ENCODE measurements around the gene AKT1S1.
A peak's percentile ranks its signal among the peaks of the same experiment; 100 is the strongest.

AKT1S1 gene

GRCh38 chr19:49866933-49867782 lies 10.0 kb downstream of the AKT1S1 start, which contains the start of gene PNKP:
TSS of gene PNKP (minus strand) at chr19:49867576. CDS start at chr19:49867204, 372 bp downstream.
- DNase-seq (ENCODE audit: low read depth): peak; percentile 86

GRCh38 chr19:49864890-49865289 lies 12.3 kb downstream of the AKT1S1 start:
- DNase-seq (ENCODE audit: low read depth): no peak

DNA sequence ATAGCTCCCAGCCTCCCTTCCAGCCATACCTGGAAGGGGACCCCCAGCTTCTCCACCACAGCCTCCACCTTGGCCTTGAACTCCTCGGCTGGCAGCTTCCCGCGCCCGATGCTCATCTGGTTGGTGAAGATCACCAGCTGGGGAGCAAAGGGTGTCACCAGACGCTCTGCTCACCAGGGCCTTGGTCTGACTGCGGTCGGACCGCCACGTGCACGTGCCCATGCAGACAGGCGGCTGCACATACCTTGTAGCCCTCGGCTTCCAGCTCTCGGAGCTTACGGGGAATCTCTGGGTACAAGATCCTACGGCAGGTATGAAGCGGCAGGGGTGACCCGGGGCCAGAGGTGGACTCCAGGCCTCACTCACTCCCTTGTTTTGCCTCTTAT lies 13.2 kb downstream of the AKT1S1 start:
- DNase-seq (ENCODE audit: low read depth): no peak

- no peak for DNase-seq (ENCODE audit: low read depth)
Observed at GRCh38 chr19:49863254-49863934, 13.8 kb downstream of the AKT1S1 start.

- DNase-seq (ENCODE audit: low read depth): no peak
Observed at GRCh38 chr19:49862391-49863253, 14.5 kb downstream of the AKT1S1 start.

DNA sequence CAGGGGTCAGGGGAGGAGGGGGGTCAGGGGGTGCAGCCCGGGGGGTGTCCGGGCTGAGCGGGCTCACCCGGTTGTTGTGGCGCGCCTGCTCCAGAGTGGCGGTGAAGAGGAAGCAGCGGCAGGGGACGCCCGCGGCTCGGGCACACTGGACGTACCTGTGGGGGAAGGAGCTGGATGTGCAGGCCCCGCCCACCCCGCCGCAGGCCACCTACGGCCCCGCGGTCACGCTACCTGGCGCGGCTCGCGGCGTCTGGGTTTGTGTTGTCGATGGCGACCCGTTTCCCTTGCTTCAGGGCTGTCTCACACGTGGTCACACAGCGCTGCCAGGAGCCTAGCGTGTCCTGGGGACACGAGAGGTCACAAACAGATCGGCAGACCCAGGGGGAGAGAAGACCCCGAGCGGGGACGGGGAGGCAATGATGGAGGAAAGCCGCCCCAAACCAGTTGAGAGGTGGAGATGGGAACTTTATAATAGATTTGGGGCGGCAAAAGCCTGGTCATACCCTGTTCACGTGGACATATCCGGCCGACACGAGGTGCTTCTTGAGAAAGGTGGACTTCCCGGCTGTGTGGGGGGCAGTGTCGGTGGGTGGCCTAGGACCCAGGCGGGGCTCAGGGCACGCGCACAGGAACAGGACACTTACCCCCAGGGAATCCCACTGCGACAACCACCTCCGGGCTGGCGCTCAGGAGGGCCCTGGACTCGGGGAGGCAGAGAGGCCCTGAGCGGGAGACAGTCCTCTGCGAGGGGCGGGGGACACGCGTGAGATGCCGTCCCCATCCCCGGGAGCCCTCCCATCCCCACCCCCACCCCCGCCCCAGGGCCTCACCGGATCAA lies 15.4 kb downstream of the AKT1S1 start:
- DNase-seq (ENCODE audit: low read depth): no peak

DNA sequence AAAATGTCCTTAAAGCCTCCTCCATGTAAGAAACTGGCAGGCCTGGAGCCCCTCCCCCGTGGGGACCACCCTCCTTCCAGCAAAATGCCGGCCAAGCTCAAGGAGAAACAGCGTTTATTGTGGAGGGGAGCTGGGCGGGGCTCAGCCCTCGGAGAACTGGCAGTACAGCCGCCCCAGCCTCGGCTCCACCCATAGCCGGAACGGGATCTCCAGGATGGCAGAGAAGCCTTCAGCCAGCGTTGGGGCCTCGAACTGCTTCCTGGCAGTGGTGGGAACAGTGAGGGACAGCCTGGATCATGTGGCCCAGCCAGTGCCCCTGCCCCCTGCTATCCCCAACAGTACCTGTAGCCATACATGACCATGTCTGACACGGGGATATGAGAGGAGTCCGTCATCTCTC lies 16.0 kb downstream of the AKT1S1 start:
- no peak for DNase-seq (ENCODE audit: low read depth)

DNA sequence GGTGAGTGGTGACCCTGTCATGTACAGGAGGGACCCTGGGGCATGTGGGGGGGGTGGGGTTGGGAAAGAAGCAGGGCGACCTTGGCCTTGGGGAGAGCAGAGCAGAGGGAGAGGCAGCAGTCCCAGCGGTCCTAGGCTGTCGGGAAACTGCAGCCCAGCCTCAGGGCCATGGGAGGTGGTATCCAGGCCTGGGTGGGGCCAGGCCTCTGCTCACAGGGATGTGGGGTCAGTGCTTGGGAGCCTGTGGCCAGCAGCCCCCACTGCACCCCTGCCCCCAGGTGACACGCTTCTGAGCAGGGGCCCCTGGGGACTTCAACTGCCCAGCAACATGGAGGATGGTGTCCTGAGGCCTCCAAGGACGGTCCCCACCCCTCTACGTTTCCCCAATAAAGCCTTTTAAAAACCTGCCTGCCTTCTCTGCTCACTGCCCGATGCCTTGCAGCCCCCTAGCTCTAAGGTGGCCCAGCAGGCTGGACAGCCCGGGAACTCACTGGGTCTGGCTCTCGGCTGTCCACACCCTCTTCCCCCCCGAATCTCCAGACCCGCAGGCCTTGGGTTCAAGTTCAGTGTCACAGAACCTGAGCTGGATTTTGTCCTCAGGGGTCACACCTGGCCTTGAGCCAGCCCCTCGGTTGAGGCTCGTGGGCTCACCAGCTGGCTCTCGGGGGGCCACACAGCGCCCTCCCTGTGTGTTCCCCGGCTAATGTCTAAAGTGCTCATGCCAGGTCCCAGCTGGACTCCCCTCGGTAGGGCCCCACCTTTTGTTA lies 16.6 kb downstream of the AKT1S1 start:
- DNase-seq (ENCODE audit: low read depth): no peak

DNA sequence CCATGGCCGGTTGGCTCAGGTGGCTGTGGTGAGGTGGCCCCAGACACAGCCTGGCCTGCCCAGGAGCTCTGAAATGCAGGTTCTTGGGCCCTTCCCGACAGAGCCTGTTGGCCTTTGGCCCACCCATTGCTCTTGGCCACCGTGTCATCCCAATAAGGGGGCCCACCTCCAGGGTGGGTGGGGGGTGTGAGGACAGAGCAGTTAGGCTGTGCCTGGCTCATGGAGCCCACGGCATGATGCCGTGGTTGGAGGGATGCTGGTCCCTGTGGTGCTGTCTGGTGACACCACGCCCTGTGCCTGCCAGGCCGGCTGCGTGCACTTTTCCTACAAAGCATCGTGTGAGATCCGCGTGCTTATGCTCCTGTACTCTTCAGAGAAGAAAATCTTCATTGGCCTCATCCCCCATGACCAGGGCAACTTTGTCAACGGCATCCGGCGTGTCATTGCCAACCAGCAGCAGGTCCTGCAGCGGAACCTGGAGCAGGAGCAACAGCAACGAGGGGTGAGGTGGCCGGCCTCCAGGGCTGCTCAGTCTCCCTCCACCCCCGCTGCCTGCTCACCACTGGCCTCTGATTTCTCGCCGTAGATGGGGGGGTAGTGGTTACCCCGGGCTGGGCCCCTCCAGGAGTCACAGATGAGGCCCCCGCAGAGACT lies 17.3 kb downstream of the AKT1S1 start:
- no peak for DNase-seq (ENCODE audit: low read depth)

DNA sequence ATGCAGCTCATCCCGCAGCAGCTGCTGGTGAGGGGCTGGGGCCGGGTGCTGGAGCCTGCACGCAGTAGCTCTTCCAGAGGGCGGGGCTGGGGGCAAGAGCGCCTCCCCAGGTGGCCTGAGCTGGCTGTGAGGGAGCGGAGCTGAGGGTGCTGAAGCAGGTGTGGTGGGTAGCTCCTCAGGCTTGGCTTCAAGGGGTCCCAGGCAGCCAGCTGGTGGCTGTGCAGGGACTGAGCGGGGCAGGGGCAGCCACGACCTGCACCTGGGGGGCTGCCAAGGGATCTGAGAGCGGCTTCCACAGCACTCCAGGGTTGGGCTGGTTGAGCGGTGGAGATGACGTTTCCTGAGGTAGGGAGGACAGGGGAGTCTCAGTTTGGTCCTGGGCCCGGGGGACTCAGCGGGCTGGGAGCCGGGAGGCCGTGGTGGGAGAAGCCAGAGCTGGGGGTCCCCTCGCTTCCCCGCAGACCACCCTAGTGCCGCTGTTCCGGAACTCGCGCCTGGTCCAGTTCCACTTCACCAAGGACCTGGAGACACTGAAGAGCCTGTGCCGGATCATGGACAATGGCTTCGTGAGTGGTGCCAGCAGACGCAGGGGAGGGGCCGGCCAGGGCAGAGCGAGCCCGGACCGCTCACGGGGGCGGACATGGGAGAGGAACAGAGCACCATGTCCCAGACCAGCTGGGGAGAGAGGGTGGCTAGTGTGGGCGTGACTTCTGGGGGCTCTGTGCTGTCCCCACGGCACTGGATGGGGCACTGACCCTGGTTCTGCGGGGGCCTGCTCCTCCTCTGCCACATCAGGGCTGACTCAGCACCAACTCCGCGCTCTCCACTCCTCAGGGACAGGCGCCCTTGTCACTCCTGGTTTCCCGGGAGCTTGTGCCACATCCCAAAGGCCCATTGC lies 18.8 kb downstream of the AKT1S1 start:
- no peak for DNase-seq (ENCODE audit: low read depth)

- no peak for DNase-seq (ENCODE audit: low read depth)
Observed at GRCh38 chr19:49857838-49858087, 19.4 kb downstream of the AKT1S1 start.

DNA sequence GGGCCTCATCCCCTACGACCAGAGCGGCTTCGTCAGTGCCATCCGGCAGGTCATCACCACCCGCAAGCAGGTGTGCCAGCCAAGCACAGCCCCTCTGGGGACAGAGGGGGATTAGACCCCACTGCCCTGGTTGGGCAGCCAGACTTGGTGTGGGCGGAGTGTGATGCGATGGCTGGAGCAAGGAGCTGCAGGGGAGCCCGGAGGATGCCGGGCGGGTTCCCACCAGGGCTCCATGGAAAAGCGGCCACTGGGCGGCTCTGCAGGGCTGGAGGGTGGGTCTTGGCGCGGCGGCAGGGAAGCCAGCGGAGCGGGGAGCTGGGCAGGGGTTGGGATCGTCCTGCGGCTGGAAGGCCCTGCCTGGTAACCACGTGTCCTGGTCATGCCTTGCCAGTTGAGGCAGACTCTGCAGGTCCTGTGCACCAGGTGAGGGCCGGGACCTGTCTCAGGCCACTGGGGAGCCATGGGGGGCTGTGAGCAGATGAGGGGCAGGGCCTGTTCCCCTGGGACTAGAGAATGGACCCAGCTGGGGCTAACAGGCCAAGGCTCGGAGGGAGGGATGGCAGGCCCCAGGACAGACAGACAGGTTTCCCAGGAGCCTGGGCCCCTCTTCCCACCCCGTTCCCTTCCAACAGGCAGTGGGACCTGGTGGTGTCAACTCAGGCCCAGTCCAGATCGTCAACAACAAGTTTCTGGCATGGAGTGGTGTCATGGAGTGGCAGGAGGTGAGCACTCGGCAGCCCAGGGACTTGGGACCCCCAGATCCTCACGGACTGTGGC lies 19.9 kb downstream of the AKT1S1 start:
- no peak for DNase-seq (ENCODE audit: low read depth)

GRCh38 chr19:49856574-49857021 lies 20.6 kb downstream of the AKT1S1 start:
- DNase-seq (ENCODE audit: low read depth): no peak

- no peak for DNase-seq (ENCODE audit: low read depth)
Observed at GRCh38 chr19:49855676-49856573, 21.2 kb downstream of the AKT1S1 start.

- DNase-seq (ENCODE audit: low read depth): no peak
Observed at GRCh38 chr19:49855277-49855675, 21.9 kb downstream of the AKT1S1 start.

DNA sequence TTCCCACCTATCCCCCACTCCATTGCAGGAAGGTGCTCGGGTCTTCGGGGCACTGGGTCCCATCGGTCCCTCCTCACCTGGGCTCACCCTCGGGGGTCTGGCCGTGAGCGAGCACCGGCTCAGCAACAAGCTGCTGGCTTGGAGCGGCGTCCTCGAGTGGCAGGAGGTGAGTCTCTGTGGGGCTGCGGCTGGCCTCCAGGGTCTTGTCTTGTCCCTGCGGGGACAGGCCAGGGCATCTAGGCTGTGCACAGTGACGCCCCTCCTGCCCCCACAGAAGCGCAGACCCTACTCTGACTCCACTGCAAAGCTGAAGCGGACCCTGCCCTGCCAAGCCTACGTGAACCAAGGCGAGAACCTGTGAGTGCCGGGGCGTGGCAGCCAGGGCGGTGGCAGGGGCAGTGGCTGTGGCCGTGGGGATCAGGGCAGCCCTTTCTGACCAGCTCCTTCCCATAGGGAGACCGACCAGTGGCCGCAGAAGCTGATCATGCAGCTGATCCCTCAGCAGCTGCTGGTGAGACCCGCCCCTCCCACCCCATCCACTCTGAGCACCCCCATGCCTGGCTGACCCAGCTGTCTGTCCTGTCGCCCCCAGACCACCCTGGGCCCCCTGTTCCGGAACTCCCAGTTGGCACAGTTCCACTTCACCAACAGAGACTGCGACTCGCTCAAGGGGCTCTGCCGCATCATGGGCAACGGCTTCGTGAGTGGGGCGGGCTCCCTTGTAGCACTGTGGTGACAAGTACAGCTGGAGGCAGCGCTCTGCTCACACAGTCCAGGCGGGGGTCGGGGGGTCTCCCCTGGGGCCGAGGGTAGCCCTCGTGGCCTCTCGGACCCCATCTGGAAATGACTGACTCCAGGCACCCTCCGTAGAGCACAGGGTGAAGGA lies 22.5 kb downstream of the AKT1S1 start:
- DNase-seq (ENCODE audit: low read depth): no peak

Measured in activated T-cell treated with anti-CD3 and anti-CD28 coated beads for 24 hours (primary cell).